Amniotic stem cell (primary cell): ENCODE measurements around the gene ALOX12.
"Not testable (repeated sequence)": the region's sequence is repeated elsewhere in the genome, so short reads cannot be mapped to it uniquely, and the experiment has no call there.

Experiments used
- DNase-seq: peaks from one replicate; lab custom pipeline; 2025; lab: John Stamatoyannopoulos, UW

Gene ALOX12

GRCh38 chr17:6995500-6996255 is at the start of gene ALOX12:
TSS of gene ALOX12 (plus strand) at chr17:6996049. CDS start at chr17:6996118, 69 bp downstream.
- DNase-seq: no peak

GRCh38 chr17:6947745-6948144 is 48.1 kb upstream of the ALOX12 start:
- DNase-seq: no peak

GRCh38 chr17:6948562-6948961 is 47.3 kb upstream of the ALOX12 start:
- DNase-seq: no peak

GRCh38 chr17:6948976-6949375 is 46.9 kb upstream of the ALOX12 start:
- DNase-seq: no peak

GRCh38 chr17:6950938-6951337 is 44.9 kb upstream of the ALOX12 start:
- DNase-seq: not testable (repeated sequence)

- no peak for DNase-seq
These were observed 42.2 kb upstream of the ALOX12 start for GRCh38 chr17:6953689-6954088.

GRCh38 chr17:6959700-6960099 is 36.1 kb upstream of the ALOX12 start:
- no peak for DNase-seq

- no peak for DNase-seq
These were observed 26.5 kb upstream of the ALOX12 start for GRCh38 chr17:6969323-6969726.

GRCh38 chr17:6970992-6971391 is 24.9 kb upstream of the ALOX12 start:
- DNase-seq: no peak

- DNase-seq: not testable (repeated sequence)
These were observed 16.4 kb upstream of the ALOX12 start for GRCh38 chr17:6979440-6979839.

GRCh38 chr17:6981426-6981825 is 14.4 kb upstream of the ALOX12 start:
- DNase-seq: no peak

- no peak for DNase-seq
These were observed 10.6 kb upstream of the ALOX12 start for GRCh38 chr17:6985266-6985665.

GRCh38 chr17:6986676-6987075 is 9.2 kb upstream of the ALOX12 start:
- no peak for DNase-seq

- DNase-seq: no peak
These were observed 6.1 kb upstream of the ALOX12 start for GRCh38 chr17:6989779-6990178.

GRCh38 chr17:6993613-6994056 is 2.2 kb upstream of the ALOX12 start:
- DNase-seq: not testable (repeated sequence)

- DNase-seq: no peak
These were observed 1.7 kb upstream of the ALOX12 start for GRCh38 chr17:6994118-6994598.

GRCh38 chr17:6994666-6995256 is 1.1 kb upstream of the ALOX12 start:
- DNase-seq: peak; percentile 8

GRCh38 chr17:6996256-6997011 is 585 bp downstream of the ALOX12 start:
- no peak for DNase-seq

GRCh38 chr17:6997171-6997570 is 1.3 kb downstream of the ALOX12 start:
- no peak for DNase-seq

GRCh38 chr17:6998855-6999508 is 3.1 kb downstream of the ALOX12 start:
- no peak for DNase-seq

GRCh38 chr17:7001318-7001961 is 5.6 kb downstream of the ALOX12 start:
- DNase-seq: no peak
